Measurements from ENCODE around the gene CABP4.

GRCh38 chr11:67463680-67464410, 8.7 kb downstream of the CABP4 start:
- no peak for TF ChIP-seq CTCF (conservative IDR thresholded peaks at IDR 0.05)
- no peak for TF ChIP-seq EZH2 (IDR thresholded peaks at IDR 0.05; ENCODE audit: low read depth)
